CD1c-positive myeloid dendritic cell (primary cell): ENCODE measurements around the gene DENND6B.
"Not testable (repeated sequence)": the region's sequence is repeated elsewhere in the genome, so short reads cannot be mapped to it uniquely, and the experiment has no call there.

Experiments used
- DNase-seq: peaks from one replicate; pipeline ENCODE4 v3.0.0-alpha.2; 2016; ENCODE audit errors: extremely low spot score

Gene DENND6B

DNA sequence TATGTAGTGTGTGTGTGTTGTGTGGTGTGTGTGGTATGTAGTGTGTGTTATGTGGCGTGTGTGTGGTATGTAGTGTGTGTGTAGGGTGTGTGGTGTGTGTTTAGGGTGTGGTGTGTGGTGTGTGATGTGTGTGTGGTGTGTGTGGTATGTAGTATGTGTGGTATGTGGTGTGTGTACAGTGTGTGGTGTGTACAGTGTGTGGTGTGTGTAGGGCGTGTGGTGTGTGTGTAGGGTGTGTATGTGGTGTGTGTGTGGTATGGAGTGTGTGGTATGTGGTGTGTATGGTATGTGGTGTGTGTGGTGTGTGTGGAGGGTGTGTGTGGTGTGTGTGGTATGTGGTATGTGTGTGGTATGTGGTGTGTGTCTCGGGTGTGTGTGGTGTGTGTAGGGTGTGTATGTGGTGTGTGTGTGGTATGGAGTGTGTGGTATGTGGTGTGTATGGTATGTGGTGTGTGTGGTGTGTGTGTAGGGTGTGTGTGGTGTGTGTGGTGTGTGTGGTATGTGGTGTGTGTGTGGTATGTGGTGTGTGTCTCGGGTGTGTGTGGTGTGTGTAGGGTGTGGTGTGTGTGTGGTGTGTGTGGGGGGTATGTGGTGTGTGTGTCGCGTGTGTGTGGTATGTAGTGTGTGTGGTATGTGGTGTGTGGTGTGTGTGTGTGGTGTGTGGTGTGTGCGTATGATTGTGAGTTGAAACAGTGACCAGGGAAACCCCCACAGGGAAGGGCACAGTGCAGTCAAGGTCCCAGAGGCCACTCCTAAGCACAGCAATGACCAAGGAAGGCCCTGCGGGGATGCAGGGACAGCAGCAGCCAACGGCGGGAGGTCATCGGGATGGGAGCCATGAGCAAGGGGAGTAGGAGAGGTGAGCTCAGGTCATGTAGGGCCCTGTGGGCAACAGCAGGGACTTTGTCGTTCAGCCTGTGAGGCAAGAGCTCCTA lies 13.4 kb upstream of the DENND6B start:
- no peak for DNase-seq

DNA sequence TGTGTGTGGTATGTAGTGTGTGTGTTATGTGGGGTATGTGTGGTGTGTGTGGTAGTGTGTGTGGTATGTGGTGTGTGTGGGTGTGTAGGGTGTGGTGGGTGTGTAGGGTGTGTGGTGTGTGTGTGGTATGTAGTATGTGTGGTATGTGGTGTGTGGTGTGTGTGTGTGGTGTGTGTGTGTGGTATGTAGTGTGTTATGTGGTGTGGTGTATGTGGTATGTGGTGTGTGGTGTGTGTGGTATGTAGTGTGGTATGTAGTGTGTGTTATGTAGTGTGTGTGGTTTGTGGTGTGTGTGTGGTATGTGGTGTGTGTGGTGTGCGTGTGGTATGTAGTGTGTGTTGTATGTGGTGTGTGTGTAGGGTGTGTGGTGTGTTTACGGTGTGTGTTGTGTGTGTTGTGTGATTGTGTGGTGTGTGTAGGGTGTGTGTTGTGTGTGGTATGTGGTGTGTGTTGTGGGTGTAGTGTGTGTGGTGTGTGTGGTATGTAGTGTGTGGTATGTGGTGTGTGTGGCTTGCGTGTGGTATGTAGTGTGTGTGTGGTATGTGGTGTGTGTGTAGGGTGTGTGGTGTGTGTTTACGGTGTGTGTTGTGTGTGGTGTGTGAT lies 12.1 kb upstream of the DENND6B start:
- DNase-seq: no peak

- no peak for DNase-seq
Measured at GRCh38 chr22:50338042-50338573, 11.3 kb upstream of the DENND6B start.

DNA sequence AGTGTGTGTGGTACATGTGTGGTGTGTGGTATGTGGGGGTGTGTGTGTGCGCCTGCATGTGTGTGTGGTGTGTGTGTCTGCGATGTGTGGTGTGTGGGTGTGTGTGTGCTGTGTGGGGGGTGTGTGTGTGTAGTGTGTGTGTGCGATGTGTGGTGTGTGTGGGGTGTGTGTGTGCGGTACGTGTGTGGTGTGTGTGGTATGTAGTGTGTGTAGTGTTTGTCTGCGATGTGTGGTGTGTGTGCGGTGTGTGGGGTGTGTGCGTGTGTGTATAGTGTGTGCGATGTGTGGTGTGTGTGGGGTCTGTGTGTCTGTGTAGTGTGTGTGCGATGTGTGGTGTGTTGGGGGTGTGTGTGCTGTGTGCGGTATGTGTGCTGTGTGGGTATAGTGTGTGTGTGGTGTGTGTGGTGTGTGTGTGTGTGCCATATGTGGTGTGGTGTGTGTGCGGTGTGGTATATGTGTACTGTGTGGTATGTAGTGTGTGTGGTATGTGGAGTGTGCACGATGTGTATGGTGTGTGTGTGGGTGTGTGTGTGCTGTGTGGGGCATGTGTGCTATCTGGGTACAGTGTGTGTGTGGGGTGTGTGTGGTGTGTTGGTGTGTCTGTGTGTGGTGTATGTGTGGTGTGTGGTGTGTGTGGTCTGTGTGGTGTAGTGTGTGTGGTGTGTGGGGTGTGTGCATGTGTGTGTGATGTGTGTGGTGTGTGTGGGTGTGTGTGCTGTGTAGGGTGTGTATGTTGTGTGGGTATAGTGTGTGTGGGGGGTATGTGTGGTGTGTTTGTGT lies 10.6 kb upstream of the DENND6B start:
- DNase-seq: no peak

GRCh38 chr22:50334433-50334832 lies 7.6 kb upstream of the DENND6B start:
- not testable (repeated sequence) for DNase-seq

GRCh38 chr22:50329236-50329635 lies 2.4 kb upstream of the DENND6B start:
- DNase-seq: no peak

DNA sequence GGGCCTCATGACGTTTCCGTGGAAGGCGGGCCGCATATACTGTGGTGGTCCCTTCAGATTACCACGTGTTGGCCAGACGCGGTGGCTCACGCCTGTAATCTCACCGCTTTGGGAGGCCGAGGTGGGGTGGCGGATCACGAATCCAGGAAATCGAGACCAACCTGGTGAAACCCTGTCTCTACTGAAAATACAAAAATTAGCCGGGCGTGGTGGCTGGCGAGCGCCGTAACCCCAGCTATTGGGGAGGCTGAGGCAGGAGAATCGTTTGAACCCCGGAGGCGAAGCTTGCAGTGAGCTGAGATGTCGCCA lies 853 bp upstream of the DENND6B start:
- no peak for DNase-seq

DNA sequence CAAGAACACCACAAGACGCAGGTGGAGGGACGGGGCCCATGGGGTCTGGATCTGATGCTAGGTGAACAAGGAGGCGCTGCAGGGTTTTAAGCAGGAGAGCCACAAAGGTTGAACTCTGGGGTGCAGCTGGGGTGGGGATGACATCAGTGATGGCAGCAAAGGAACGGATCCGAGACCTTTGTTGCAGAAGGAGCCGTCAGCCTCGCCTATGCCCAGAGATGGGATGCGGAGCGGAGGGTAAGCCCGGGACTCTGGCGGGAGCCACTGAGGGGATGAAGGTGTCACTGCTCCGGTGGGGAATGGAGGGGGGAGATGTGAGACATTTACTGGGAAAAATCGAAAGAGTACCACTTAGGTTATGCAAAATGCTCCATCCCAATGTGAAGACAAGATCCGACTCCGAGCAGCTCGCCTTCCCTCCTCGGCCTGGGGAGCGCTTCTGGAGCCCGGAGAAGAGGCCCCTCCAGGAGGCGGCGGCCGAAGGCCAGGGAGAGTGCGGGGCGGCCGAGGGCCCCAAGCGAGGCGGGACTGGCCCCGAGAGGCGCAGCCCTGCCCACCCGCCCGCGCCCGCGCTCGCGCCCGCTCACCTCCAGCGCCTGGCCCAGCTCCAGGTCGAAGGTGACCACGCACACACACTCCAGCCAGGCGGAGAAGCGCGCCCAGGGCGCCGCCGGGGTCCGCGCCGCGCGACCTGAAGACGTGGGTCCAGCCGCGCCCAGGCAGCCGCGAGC lies 422 bp downstream of the DENND6B start:
- no peak for DNase-seq

DNA sequence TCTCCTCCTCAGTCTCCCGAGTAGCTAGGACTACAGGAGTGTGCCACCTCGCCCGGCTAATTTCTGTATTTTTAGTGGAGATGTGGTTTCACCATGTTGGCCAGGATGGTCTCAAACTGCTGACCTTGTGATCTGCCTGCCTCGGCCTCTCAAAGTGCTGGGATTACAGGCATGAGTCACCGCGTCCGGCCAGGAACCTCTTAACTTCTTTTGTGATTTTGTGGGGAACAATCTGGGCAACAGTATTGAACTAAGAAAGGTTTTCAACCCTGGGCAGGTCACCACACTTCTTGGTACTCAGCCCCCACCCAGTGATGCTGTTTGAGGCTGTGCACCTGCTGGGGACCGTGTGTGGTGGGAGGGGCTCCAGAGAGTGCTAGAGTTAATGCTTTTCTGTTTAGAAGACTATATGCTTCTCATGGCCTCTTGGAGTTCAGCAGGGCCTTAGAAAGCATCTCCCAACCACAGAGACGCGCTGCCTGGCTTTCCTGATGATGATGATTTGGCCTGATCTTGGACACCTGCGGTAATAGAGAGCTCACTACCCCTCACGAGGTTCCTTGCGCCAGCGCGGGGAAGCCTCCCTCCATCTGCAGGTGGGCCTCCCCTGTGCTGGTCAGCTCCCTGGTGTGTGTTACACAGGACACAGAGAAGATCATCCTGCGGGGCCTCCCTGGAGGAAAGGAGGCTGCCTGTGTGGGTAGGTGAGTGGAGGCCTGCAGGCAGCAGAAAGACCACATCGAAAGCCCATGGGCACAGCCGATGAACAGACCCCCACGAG lies 1.2 kb downstream of the DENND6B start:
- no peak for DNase-seq

GRCh38 chr22:50323900-50324299 lies 2.9 kb downstream of the DENND6B start:
- DNase-seq: no peak

GRCh38 chr22:50322382-50323104 lies 4.3 kb downstream of the DENND6B start:
- DNase-seq: not testable (repeated sequence)

DNA sequence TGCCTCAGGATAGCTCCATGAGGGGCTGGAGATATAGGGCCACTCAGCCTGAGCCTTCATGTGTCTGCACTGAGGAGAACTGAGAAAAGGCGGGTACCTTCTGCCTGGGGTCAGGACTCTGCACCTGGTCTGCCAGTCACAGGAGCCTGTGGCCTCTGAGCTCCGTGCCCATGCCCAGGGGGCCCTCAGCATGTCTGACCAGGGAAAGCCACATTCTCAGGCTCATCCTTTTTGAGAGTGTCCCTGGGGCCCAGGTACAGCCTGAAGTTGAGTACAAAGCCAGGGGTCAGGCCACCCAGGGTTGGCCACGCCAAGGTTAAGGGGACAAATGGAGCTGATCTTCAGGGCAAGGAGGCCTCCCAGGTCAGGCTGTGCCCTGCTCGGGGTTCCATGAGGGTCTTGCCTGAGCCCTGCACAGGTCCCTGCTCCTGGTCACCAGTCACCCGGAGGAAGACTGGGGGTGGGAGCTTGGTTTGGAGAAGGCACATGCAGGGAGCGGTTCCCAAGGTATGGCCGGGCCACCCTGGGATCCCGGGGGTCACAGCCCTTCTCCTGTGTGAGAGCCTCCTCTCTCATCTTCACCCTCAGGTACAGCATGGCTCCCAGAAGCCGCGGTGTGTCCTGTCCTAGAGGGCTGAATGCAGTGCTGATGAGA lies 6.0 kb downstream of the DENND6B start:
- no peak for DNase-seq

DNA sequence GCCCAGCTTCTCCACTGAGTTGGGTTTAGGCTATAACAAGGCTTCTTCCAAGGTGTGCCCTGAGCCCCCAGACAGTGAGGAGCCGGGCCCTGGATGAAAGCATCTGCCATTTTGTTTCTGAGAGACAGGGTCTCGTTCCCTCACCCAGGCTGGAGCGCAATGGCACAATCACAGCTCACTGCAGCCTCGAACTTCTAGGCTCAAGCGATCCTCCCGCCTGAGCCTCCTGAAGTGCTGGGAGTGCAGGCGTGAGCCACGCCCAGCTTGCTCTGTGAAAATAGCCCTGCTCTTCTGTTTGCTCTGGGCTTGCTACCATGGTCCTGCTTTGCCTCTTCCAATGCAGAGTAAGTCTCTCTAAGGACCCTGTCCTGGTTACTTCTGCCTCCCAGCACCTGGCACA lies 6.7 kb downstream of the DENND6B start:
- no peak for DNase-seq

DNA sequence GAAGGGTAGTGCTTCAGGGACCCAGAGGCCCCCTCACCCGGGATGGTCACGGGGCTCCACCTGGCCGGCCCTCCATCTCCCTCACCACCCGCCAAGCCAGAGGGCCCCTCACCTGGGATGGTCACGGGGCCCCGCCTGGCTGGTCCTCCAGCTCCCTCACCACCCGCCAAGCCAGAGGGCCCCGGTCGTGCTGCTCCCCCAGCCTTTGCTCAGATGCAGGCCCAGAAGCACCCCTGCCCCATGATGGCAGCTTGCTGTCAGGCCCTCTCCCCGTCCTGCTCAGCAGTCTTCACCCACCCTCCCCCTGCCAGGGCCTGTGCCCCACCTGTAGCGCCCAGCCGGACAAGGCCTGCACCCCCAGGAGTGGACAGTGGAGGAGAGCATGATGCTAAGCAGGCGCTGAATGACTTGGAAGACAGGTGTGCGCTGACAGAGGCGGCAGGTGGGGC lies 7.3 kb downstream of the DENND6B start:
- DNase-seq: no peak

DNA sequence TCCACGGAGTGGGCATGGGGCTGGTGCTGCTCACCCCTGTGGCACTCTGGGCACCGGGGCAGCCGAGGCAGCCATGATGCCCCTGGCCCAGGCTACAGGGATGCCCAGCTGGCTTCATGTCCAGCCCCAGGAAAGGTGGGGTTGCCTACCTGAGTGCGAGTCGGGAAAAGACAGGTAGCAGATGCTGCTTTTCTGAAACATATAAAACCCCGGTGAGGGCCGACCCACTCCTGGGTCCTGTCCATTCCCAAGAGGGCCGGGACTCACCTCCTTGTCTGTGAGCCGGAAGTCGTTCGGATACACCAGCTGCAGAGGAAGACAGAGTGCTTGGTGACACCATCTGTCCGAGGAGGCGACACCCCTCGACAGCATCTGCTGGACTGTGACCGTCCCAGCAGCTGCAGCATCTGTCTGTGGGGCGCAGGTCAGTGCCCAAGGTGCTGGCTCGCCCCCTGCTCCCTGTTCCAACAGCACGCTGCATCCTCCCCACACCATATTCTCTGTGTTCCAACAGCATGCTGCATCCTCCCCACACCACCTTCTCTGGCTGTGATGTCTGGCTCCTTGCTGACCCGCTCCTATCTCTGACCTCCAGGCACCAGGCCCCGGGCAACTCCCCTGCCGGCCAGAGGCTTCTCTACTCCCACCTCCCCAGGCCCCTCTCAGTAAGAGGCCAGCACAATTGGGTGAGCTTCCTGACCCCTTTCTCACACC lies 8.0 kb downstream of the DENND6B start:
- DNase-seq: no peak

DNA sequence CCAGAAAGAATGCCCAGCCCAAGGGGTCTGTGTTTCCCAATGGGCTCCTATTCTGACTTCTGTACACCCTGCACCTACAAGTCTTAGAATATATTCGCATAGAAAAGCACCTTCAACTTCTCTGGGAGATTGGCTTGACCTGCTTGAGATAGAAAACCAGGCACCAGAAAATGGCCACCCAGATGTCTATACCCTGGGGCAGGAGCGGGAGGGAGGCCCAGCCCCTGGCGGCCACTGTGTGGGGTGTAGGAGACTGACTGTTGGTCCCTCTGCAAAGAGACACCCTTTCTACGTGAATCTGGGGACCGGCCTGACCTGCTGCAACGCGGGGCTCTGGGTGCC lies 8.5 kb downstream of the DENND6B start:
- no peak for DNase-seq

GRCh38 chr22:50317674-50318073 lies 9.1 kb downstream of the DENND6B start:
- DNase-seq: no peak

DNA sequence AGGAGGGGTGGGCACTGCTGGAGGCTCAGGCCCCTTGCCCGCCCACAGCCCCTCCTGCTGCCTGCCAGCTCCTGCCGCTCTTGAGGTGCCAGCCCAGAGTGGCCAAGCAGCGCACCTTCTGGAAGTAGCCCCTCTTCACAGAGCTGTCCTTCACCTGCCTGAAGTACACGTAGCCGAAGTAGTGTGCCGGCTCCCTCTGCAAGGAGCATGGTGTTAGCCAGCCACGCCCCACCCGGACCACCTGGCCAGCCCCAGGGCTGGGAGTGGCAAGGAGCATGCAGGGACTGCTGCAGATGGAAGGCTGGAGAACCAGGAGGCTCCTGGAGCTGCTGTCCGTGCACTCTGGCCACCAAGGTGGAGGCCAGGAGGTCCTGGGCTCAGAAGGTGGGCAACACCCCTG lies 9.6 kb downstream of the DENND6B start:
- no peak for DNase-seq
